ENCODE data around the gene ZNF467.
A peak's percentile ranks its signal among the peaks of the same experiment; 100 is the strongest.

ZNF467 gene

GRCh38 chr7:149793261-149793660 lies 19.9 kb upstream of the ZNF467 start:
- Histone ChIP-seq H3K9ac (ENCODE audit: low read depth, low read length) (no peak overlapping the region), H3K36me3 (ENCODE audit: control insufficient read depth, insufficient read depth, low read length) (no peaks in the 10 kb centered on the region), H3K4me1 (ENCODE audit: control insufficient read depth, insufficient read depth, low read length) (no peaks in the 10 kb centered on the region; the same call in 1 of the 2 replicates), H3K27ac (ENCODE audit: low read depth, low read length) (no peak overlapping the region), H3K27me3 (ENCODE audit: control insufficient read depth, insufficient read depth, low read length) (peaks cover 31% of the 10 kb centered on the region), H3K4me3 (ENCODE audit: low read depth, low read length) (no peak overlapping the region), H3K9me3 (ENCODE audit: control insufficient read depth, insufficient read depth, low read length) (no peaks in the 10 kb centered on the region)

- peaks cover 41% of the 10 kb centered on the region for H3K27me3 ChIP-seq (ENCODE audit: control insufficient read depth, insufficient read depth, low read length)
Measured at GRCh38 chr7:149792220-149792595, 18.8 kb upstream of the ZNF467 start.

GRCh38 chr7:149791411-149792219 lies 18.2 kb upstream of the ZNF467 start:
- peaks cover 44% of the 10 kb centered on the region for H3K27me3 ChIP-seq (ENCODE audit: control insufficient read depth, insufficient read depth, low read length)

More at GRCh38 chr7:149792220-149792595, 18.8 kb upstream of the ZNF467 start:
- Histone ChIP-seq H3K9me3 (ENCODE audit: control insufficient read depth, insufficient read depth, low read length) (no peaks in the 10 kb centered on the region), H3K4me1 (ENCODE audit: control insufficient read depth, insufficient read depth, low read length) (no peaks in the 10 kb centered on the region; the same call in 1 of the 2 replicates), H3K9ac (ENCODE audit: low read depth, low read length) (no peak overlapping the region), H3K4me3 (ENCODE audit: low read depth, low read length) (no peak overlapping the region), H3K36me3 (ENCODE audit: control insufficient read depth, insufficient read depth, low read length) (no peaks in the 10 kb centered on the region), H3K27ac (ENCODE audit: low read depth, low read length) (no peak overlapping the region)

GRCh38 chr7:149790754-149791360 lies 17.5 kb upstream of the ZNF467 start:
- no peaks in the 10 kb centered on the region for H3K9me3 ChIP-seq (ENCODE audit: control insufficient read depth, insufficient read depth, low read length)
- peaks cover 44% of the 10 kb centered on the region for H3K27me3 ChIP-seq (ENCODE audit: control insufficient read depth, insufficient read depth, low read length)
- H3K36me3 ChIP-seq (ENCODE audit: control insufficient read depth, insufficient read depth, low read length): no peaks in the 10 kb centered on the region
- H3K4me1 ChIP-seq (ENCODE audit: control insufficient read depth, insufficient read depth, low read length): no peaks in the 10 kb centered on the region; the same call in 1 of the 2 replicates
- no peak overlapping the region for H3K9ac ChIP-seq (ENCODE audit: low read depth, low read length)
- no peak overlapping the region for H3K4me3 ChIP-seq (ENCODE audit: low read depth, low read length)
- no peak overlapping the region for H3K27ac ChIP-seq (ENCODE audit: low read depth, low read length)

More at GRCh38 chr7:149791411-149792219, 18.2 kb upstream of the ZNF467 start:
- Histone ChIP-seq H3K36me3 (ENCODE audit: control insufficient read depth, insufficient read depth, low read length) (no peaks in the 10 kb centered on the region), H3K27ac (ENCODE audit: low read depth, low read length) (no peak overlapping the region), H3K4me3 (ENCODE audit: low read depth, low read length) (no peak overlapping the region), H3K4me1 (ENCODE audit: control insufficient read depth, insufficient read depth, low read length) (no peaks in the 10 kb centered on the region; the same call in 1 of the 2 replicates), H3K9ac (ENCODE audit: low read depth, low read length) (no peak overlapping the region), H3K9me3 (ENCODE audit: control insufficient read depth, insufficient read depth, low read length) (no peaks in the 10 kb centered on the region)

GRCh38 chr7:149790146-149790548 lies 16.8 kb upstream of the ZNF467 start:
- peaks cover 44% of the 10 kb centered on the region for H3K27me3 ChIP-seq (ENCODE audit: control insufficient read depth, insufficient read depth, low read length)
- H3K4me3 ChIP-seq (ENCODE audit: low read depth, low read length): peak overlapping the region; percentile 49; the same call in 1 of the 2 replicates
- H3K9ac ChIP-seq (ENCODE audit: low read depth, low read length): no peak overlapping the region
- H3K36me3 ChIP-seq (ENCODE audit: control insufficient read depth, insufficient read depth, low read length): no peaks in the 10 kb centered on the region
- H3K9me3 ChIP-seq (ENCODE audit: control insufficient read depth, insufficient read depth, low read length): no peaks in the 10 kb centered on the region
- H3K27ac ChIP-seq (ENCODE audit: low read depth, low read length): no peak overlapping the region
- H3K4me1 ChIP-seq (ENCODE audit: control insufficient read depth, insufficient read depth, low read length): no peaks in the 10 kb centered on the region; the same call in 1 of the 2 replicates

DNA sequence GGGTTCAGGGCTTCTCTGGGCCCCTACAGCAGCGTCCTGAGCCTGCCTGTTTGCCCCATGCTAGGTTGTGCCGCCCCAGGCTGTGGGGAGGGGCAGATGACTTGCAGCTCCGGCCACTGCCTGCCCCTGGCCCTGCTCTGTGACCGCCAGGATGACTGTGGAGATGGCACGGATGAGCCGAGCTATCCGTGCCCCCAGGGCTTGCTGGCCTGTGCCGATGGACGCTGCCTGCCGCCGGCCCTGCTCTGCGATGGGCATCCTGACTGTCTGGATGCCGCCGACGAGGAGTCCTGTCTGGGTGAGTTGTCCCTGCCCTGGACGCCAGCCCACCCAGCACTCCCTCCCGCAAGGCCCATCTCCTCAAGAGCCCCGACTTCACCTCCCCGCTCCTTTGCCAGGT lies 15.7 kb upstream of the ZNF467 start:
- H3K27ac ChIP-seq (ENCODE audit: low read depth, low read length): no peak overlapping the region

DNA sequence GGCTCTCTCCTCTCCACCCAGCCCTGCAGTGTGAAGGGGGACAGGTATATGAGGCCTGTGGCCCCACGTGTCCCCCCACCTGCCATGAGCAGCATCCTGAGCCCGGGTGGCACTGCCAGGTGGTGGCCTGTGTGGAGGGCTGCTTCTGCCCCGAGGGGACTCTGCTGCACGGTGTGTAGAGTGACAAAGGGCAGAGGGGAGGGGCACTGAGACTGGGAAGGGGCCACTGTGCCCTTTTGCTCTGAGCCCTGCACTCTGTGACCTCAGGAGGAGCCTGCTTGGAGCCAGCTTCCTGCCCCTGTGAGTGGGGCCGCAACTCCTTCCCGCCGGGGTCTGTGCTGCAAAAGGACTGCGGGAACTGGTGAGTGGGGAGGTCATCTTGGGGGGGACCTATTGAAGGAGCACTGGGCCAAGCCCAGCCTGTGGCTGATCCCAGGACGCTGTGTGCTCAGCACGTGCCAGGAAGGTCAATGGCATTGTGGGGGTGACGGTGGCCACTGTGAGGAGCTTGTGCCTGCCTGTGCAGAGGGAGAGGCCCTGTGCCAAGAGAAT lies 15.0 kb upstream of the ZNF467 start:
- no peaks in the 10 kb centered on the region for H3K9me3 ChIP-seq (ENCODE audit: control insufficient read depth, insufficient read depth, low read length)
- peaks cover under 1% of the 10 kb centered on the region; the same call in 1 of the 2 replicates for H3K4me1 ChIP-seq (ENCODE audit: control insufficient read depth, insufficient read depth, low read length)
- no peaks in the 10 kb centered on the region for H3K36me3 ChIP-seq (ENCODE audit: control insufficient read depth, insufficient read depth, low read length)
- no peak overlapping the region for H3K4me3 ChIP-seq (ENCODE audit: low read depth, low read length)
- H3K27me3 ChIP-seq (ENCODE audit: control insufficient read depth, insufficient read depth, low read length): peaks cover 44% of the 10 kb centered on the region
- no peak overlapping the region for H3K9ac ChIP-seq (ENCODE audit: low read depth, low read length)
- no peak overlapping the region for H3K27ac ChIP-seq (ENCODE audit: low read depth, low read length)

More for the DNA sequence above, 15.7 kb upstream of the ZNF467 start:
- H3K27me3 ChIP-seq (ENCODE audit: control insufficient read depth, insufficient read depth, low read length): peaks cover 44% of the 10 kb centered on the region
- H3K9ac ChIP-seq (ENCODE audit: low read depth, low read length): no peak overlapping the region
- no peaks in the 10 kb centered on the region for H3K9me3 ChIP-seq (ENCODE audit: control insufficient read depth, insufficient read depth, low read length)
- no peaks in the 10 kb centered on the region; the same call in 1 of the 2 replicates for H3K4me1 ChIP-seq (ENCODE audit: control insufficient read depth, insufficient read depth, low read length)
- H3K4me3 ChIP-seq (ENCODE audit: low read depth, low read length): no peak overlapping the region
- H3K36me3 ChIP-seq (ENCODE audit: control insufficient read depth, insufficient read depth, low read length): no peaks in the 10 kb centered on the region

- Histone ChIP-seq H3K9ac (ENCODE audit: low read depth, low read length) (no peak overlapping the region), H3K27me3 (ENCODE audit: control insufficient read depth, insufficient read depth, low read length) (peaks cover 44% of the 10 kb centered on the region), H3K4me1 (ENCODE audit: control insufficient read depth, insufficient read depth, low read length) (peaks cover 3% of the 10 kb centered on the region; the same call in 1 of the 2 replicates), H3K27ac (ENCODE audit: low read depth, low read length) (no peak overlapping the region), H3K9me3 (ENCODE audit: control insufficient read depth, insufficient read depth, low read length) (no peaks in the 10 kb centered on the region), H3K4me3 (ENCODE audit: low read depth, low read length) (no peak overlapping the region), H3K36me3 (ENCODE audit: control insufficient read depth, insufficient read depth, low read length) (no peaks in the 10 kb centered on the region)
Measured at GRCh38 chr7:149787428-149788299, 14.3 kb upstream of the ZNF467 start.

GRCh38 chr7:149785983-149786382 lies 12.6 kb upstream of the ZNF467 start:
- Histone ChIP-seq H3K27ac (ENCODE audit: low read depth, low read length) (no peak overlapping the region), H3K9ac (ENCODE audit: low read depth, low read length) (no peak overlapping the region), H3K27me3 (ENCODE audit: control insufficient read depth, insufficient read depth, low read length) (peaks cover 40% of the 10 kb centered on the region), H3K4me1 (ENCODE audit: control insufficient read depth, insufficient read depth, low read length) (peaks cover 3% of the 10 kb centered on the region; the same call in 1 of the 2 replicates), H3K9me3 (ENCODE audit: control insufficient read depth, insufficient read depth, low read length) (no peaks in the 10 kb centered on the region), H3K36me3 (ENCODE audit: control insufficient read depth, insufficient read depth, low read length) (no peaks in the 10 kb centered on the region), H3K4me3 (ENCODE audit: low read depth, low read length) (no peak overlapping the region)

GRCh38 chr7:149785402-149785801 lies 12.0 kb upstream of the ZNF467 start:
- Histone ChIP-seq H3K4me3 (ENCODE audit: low read depth, low read length) (no peak overlapping the region), H3K27ac (ENCODE audit: low read depth, low read length) (no peak overlapping the region), H3K4me1 (ENCODE audit: control insufficient read depth, insufficient read depth, low read length) (peaks cover 3% of the 10 kb centered on the region; the same call in 1 of the 2 replicates), H3K27me3 (ENCODE audit: control insufficient read depth, insufficient read depth, low read length) (peaks cover 34% of the 10 kb centered on the region), H3K36me3 (ENCODE audit: control insufficient read depth, insufficient read depth, low read length) (no peaks in the 10 kb centered on the region), H3K9ac (ENCODE audit: low read depth, low read length) (no peak overlapping the region), H3K9me3 (ENCODE audit: control insufficient read depth, insufficient read depth, low read length) (no peaks in the 10 kb centered on the region)

Data from HUES48 (cell line).